ENCODE results near the gene ERCC2.

DNA sequence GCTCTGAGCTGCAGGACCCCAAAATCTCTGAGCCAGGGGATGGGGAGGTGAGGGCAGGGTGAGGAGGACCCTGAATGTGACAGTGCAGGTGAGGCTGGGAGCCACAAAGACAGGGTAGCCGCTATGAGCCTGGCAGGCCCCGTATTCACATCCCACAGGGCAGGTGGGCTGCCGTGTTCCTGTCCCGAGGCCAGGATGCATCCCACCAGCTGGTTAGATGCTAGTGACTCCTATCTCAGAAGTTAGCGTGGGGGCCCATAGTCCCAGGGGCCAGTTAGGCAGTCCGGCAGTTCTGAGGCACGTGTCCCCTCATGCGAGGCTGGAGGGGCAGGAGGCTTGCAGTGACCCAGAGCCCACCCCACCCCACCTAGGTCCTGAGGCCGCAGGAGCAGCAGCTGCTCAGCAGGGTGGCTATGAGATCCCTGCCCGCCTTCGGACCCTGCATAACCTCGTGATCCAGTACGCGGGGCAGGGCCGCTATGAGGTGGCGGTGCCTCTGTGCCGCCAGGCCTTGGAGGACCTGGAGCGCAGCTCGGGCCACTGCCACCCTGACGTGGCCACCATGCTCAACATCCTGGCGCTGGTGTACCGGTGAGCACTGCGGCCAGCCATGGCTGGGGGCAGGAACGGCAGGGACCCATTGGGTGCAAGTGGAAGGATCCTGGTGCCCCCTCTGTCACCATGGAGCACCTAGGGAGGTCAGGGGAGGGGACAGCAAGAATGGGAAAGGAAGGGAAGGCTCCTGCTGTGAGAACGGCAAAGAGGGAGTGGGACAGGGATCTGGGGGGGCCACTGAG is 22.6 kb downstream of the ERCC2 start:
- TF ChIP-seq, protein P1, sequence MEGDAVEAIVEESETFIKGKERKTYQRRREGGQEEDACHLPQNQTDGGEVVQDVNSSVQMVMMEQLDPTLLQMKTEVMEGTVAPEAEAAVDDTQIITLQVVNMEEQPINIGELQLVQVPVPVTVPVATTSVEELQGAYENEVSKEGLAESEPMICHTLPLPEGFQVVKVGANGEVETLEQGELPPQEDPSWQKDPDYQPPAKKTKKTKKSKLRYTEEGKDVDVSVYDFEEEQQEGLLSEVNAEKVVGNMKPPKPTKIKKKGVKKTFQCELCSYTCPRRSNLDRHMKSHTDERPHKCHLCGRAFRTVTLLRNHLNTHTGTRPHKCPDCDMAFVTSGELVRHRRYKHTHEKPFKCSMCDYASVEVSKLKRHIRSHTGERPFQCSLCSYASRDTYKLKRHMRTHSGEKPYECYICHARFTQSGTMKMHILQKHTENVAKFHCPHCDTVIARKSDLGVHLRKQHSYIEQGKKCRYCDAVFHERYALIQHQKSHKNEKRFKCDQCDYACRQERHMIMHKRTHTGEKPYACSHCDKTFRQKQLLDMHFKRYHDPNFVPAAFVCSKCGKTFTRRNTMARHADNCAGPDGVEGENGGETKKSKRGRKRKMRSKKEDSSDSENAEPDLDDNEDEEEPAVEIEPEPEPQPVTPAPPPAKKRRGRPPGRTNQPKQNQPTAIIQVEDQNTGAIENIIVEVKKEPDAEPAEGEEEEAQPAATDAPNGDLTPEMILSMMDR (IDR thresholded peaks at IDR 0.05): no peak
- TF ChIP-seq EZH2 (IDR thresholded peaks at IDR 0.05) (no peak), EZH2phosphoT487 (IDR thresholded peaks at IDR 0.05) (no peak)
